NCI-H128 (cell line): Measurements from ENCODE around the gene HNRNPAB.

Experiments
- DNase-seq: peaks from one replicate; lab custom pipeline; 2025; ENCODE audit not compliant: unreplicated experiment; lab: John Stamatoyannopoulos, UW

The HNRNPAB gene

DNA sequence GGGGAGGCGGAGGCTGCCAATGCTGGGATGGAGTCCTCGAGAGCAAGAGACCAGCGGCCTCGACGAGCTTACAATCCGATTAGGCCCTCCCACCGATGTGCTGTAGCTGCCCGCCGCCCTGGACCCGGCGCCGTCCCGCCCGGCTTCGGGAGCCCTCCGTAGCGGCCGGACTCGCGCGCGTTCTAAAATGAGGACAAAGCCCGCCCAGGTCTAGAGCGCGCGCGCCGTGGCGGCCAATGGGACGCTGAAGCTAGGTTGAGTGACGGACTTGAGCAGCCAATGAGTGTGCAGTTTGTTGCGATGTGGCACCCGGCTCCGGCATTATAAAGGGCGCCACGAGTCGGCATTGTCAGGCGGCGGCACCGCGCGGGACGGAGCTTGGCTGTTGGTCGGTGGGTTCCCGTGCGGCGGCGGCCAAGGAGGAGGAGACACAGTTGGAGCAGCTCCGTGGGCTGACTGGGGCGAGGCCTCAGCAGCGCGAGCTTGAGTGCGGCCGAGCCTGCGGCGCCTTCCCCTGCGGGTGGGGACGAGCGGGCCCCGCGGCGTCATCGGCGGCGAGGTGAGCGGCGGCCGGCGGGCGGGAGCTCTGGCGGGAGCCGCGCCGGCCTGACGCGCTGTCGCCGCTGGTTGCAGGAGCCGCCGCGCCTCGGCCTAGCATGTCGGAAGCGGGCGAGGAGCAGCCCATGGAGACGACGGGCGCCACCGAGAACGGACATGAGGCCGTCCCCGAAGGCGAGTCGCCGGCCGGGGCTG, at the start of gene HNRNPAB:
Gene HNRNPAB, plus strand, starts transcription at position 352 of the 753 bp plus-strand sequence. Its CDS starts 305 bp downstream, at position 657.
- DNase-seq: peak; percentile 84

DNA sequence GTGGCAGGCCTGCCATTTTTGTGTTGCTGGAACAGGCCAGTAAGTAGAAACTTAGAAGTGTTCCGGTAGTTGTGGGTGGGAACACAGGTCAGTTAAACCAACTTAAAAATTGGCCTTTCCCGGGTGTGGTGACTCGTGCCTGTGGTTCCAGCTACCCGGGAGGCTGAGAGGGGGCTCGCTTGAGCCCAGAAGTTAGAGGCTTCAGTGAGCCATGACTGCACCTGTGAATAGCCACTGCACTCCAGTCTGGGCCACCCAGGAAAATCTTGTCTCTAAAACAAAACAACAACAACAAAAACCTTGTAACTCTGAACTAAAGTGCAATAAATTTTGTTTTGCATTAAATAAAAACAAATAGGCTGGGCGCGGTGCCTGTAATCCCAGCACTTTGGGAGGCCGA, 49.3 kb upstream of the HNRNPAB start:
- no peak for DNase-seq

DNA sequence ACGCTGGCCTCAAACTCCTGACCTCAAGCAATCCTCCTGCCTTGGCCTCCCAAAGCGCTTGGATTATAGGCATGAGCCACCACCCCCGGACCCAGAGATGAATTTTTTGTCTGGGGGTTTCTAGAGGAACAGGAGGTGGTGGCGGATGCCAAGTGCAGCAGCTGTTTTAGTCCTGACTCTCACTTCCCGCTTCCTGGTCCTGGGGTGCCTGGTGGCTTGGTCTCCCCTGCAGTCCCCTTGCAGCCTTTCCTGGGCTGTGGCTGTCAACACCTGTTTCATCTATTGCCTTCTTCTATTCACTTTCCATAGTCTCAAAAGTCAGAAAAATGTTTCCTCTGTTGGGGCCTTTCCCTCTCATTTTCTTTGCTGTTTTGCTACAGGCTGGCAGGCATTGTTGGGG, 44.2 kb upstream of the HNRNPAB start:
- DNase-seq: no peak

DNA sequence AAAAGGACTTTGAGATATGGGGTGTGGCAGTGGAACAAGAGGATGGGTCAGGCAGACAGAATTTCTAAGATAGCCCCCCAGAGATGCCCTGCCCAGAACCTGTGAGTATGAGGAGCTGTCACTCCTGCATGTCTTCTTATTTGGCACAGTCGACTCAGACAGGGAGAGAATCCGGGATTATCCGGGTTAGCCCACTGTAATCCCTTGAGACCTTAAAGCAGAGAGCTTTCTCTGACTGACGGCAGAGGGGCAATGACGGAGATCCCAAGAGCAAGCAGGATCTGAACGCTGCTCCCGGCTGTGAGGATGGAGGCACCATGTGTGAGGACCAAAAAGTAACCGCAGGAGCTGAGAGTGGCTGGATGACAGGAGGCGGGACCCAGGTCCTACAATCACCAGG, 41.9 kb upstream of the HNRNPAB start:
- no peak for DNase-seq

DNA sequence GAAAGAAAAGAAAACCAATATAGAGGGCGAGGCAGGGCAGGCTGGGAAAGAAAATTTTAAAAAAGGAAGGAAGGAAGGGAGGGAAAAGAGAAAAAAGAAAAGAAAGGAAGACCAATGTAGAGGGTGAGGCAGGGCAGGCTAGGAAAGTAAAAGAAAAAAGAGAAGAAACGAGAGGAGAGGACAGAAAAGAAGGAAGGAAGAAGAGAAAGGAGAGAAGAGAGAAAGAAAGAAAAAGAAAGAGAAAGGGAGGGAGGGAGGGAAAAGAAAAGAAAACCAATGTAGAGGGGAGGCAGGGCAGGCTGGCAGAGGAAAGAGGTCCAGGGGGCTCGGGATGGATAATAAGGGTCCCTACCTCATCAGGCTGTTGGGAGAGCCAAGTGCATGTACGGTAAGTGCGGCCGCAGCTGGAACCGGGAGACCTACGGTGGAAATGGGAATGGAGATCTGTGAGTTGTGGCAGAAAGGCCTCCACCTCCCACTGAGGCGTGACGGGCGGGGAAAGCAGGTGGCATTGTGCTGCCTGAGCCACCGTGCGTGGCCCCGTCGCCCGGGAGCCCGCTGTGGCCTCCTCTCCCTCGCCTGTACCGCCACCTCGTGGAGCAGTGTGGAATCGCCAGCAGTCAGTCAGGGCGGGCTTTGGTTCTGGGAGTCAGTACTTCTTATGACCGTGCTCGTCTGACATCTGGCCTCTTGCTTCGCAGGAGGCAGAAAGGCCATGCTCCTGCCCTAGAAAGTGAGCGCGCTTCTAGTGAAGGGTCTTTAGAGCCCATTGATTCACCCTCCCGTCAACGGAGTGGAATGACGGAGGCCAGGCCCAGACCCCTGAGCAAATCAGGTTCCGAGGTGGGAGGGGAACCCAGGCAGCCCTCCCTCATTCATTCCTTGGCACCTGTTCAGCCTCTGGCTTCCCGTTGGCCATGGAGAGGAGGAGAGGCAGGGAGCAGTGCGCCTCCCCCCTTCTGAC, 40.3 kb upstream of the HNRNPAB start:
- peak; percentile 85 for DNase-seq

DNA sequence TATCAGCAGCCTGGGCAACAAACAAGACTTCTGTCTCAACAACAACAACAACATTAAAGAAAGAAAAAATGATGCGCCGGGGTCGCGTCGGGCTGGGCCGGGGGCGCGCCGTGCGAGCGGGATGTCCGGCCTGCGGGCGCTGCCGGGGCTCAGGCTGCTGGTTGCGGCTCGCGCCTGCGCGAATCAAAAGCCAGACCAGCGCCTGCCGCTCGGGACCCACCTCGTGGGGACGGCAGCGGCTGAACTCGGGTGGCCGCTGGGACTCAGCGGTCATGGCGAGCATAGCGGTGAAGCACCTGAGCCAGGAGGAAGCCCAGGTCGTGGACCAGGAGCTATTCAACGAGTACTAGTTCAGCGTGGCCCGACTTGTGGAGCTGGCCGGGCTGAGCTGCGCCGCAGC, 38.8 kb upstream of the HNRNPAB start:
- no peak for DNase-seq

DNA sequence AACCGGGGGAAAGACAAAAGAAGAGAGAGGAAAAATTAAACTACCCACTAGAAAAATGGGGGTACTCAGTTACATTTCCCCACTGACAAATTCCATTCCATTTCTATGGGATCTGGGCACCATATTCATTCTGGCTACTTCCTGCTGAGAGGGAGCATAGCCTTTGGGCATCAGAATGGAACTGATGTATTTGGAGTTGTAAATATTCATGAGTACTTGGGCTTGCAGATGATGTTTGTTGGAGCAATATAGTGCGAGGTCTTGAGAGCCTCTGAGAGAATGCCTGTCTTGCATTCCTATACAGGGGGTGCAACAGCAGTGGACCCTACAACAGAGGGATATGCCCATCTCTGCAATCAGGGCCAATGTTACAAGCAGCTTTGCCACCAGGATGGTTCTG, 33.9 kb upstream of the HNRNPAB start:
- no peak for DNase-seq

DNA sequence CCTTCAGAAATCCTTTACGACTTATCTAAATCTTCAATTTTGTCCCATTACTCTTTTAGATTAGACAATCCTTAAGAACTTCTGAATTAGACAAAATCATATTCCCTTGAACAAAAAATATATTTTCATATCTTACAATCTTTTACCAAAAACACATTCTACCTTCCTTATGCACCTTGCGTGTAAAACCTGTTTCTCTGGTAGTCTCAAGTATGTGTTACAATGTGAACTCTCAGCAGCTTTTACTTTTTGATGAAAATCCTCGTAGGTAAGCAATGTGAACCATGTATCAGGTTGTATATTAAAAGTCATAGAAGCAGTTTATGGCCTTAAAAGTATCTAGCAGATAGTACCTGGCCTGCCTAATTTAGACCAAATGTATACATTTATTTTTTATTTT, 29.9 kb upstream of the HNRNPAB start:
- no peak for DNase-seq

DNA sequence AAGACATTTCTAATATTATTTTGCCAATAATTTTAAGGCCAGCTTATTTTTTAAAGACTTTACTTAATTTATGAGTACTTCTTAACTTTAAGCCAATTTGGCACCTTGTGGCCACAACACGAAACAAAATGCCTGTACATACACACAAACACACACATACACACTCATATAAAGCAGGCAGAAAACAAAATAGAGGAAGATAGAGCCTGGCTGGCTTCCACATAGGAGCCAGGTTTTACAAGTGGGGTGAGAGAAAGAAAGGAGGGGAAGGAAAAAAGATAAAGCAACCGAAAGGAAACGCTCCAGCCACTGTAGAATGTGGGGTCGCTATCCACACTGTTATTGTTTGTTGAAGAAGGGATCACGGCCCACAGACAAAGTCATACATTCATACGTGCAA, 27.5 kb upstream of the HNRNPAB start:
- DNase-seq: no peak

DNA sequence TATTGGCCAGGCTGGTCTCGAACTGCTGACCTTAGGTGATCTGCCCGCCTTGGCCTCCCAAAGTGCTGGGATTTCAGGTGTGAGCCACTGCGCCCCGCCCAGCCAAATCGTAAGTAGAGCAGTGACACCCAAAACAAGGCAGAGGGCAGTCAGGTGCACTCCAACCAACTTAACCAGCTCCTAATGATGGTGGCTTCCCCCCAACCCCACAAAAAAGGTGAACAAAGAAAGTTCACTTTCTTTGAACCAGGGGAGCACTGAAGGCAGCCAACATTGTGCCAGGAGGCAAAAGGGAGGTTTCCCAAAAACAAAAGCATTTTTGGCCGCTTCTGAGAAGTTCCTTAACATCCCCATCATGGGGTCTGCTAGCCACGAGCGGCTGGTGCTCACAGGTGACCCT, 26.8 kb upstream of the HNRNPAB start:
- DNase-seq: no peak

DNA sequence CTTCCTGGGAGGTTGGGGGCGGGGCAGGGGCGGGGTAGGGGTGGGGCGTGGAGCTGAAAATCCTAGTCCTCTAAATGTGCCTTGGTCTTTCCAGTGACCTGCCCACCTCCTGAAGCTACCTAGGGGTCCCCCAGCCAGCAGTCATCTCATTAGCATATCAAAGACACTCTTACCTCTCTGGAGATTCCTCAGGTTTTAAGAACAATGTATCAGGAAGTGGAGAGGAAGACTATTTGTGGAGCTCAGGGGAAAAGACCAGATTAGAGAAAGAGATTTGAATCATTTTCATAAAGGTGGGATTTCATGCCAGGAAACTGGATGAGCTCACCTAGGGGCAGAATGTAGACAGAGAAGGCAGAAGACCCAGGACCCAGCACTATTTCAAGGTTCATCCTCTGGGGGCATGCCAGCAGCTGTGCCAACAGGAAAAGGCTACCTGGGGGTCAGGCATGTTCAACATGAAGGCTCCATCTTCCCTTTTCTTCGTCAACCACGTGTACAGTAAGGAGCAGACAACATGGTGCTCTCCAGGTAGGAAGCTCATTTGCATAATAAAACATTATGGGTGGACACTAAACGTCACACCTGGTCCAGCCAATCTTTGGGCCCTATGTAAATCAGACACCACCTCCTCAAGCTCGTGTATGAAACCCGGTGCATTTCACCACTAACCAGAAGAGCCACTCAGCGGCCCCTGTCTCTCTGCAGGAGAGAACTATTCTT, 24.0 kb upstream of the HNRNPAB start:
- DNase-seq: no peak

DNA sequence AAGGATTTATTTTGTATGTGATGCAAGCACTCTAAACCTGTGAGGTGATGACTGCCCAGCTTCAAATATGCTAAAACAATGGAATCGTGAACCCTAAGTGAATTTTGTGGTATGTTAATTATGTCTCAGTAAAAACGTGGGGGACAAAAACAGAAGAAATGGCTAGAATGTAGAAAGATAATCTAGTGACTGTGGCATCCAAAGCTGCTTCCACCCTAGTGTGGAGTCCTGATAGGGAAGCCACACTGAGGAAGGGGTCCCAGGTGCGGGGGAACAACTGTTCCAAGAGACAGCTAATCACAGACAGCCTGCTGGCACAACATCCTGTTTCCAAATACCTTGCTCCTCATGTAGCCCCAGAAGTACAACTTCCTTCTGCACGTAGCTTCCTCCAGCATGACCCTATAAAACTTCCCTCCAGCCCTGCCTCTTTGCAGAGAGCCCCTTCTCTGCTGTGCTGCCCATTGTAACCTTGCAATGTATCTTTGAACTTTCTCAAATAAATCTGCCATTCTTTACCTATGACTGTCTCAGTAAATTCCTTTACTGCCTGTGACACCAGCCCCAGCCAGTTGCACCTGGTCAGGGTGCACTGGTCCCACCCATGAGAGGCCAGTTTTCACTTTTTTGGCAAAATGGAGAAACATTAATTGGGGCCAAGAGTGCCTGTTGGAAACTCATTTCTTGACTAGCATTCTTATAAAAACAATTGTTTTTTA, 22.0 kb upstream of the HNRNPAB start:
- DNase-seq: no peak

DNA sequence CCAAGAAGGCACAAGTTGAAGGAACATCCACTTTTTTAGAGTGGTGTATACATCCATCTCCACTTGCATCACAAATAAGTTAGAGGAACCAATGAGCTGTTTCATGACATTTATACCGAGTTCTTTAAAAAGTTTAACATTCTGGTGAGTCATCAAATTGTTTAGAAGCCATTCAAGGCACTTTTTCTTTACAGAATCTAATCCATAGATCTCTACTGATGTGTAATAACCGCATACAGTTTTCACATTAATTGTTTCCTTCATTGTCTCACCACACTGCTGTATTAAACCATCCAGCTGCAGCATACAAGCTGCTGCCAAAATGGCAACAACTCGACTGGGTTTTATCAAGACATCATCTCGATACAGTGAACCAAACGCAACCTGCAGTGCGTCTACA, 17.9 kb upstream of the HNRNPAB start:
- no peak for DNase-seq

DNA sequence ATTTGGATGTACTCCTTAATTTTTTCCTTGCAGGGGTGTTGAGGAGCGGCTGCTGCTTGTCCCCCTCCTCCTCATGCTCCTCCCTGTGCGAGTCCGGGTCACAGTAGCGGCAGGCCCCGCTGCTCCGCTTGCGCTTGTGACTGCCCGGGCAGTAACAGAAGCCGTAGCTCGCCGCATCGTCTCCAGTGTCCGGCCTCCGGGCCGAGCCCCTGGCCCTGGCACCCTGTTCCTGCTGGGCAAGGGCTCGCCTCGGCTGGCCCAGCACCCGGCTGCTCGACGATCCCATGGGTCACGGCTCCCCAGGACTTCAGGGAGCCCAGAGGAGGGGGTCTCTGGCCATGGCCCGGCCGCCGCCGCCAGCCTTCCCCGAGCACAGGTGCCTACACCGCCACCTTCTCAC, 17.3 kb upstream of the HNRNPAB start, which contains the start of gene GMCL2:
Gene GMCL2, minus strand, starts transcription at position 358 of the 400 bp plus-strand sequence. Its CDS starts 72 bp downstream, at position 286.
- DNase-seq: no peak

DNA sequence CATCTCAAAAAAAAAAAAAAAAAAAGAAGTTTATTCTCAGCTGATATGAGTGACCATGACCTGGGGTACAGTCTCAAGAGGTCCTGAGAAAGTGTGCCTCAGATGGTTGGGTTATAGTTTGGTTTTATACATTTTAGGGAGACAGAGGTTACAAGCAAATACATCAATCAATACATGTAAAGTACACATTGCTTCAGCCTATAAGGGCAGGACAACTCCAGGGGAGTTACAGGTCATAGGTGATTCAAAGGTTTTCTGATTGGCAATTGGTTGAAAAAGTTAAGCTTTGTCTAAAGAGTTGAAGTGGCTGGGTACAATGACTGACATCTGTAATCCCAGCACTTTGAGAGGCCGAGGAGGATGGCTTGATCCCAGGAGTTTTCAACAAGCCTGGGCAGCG, 14.9 kb upstream of the HNRNPAB start:
- DNase-seq: no peak

DNA sequence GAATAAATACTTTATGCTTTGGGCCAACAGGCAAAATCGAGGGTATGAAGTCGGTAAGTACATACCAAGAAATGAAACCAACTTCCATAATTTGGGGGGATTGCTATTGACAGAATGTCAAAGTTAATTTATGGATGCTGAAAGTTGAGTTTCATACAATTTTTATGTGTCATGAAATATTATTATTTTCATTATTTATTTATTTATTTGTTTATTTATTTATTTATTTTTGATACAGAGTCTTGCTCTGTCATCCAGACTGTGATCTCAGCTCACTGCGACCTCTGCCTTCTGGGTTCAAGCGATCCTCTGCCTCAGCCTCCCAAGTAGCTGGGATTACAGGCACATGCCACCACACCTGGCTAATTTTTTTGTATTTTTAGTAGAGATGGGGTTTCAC, 12.7 kb upstream of the HNRNPAB start:
- DNase-seq: no peak

DNA sequence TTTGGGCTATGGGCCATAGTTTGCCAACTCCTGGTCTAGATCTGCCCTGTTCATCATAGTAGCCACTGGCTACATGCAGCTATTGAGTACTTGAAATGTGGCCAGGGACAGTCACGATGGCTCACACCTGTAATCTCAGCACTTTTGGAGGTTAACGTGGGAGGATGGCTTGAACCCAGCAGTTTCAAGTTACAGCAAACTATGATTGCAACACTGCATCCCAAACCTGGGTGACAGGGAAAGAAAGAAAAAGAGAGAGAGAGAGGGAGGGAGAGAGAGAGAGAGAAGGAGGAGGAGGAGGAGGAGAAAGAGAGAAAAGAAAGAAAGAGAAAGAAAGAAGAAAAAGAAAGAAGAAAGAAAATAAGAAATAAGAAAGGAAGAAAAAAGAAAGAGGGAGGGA, 12.1 kb upstream of the HNRNPAB start:
- no peak for DNase-seq

DNA sequence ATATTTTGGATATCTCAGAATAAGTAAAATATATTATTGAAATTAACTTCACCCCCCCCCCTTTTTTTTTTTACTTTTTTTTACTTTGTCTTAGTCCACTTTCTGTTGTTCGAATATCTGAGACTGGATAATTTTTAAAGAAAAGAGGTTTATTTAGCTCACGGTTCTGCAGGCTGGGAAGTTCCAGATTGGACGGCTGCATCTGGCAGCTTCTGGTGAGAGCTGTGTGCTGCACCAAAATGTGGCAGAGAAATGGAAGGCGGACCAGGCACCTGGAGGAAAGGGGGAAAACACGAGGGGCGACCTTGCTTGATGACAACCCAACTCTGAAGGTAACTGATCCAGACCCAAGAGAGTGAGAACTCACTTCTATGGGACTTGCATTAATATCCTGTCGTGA, 11.5 kb upstream of the HNRNPAB start:
- no peak for DNase-seq

DNA sequence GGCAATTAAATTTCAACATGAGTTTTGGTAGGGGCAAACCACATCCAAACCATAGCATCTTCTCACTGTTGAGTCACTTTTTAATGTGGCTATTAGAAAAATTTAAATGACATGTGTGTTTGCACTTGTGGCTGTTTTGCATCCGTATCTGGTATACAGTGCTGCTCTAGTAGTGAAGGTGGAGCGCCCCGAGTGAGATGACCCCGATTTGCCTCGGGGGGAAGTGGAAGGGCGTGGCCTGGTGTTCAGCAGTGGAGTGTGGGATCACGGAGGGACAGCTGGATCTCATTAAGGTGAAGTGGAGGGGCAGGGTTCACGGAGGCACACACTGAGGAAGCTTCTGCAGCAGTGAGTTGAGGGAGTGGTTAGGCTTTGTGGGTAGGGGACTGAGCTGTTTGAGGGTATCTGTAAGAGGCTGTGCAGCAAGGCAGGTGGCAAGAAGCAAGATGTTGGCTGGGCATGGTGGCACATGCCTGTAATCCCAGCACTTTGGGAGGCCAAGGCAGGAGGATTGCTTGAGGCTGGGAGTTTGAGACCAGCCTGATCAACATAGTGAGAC, 11.0 kb upstream of the HNRNPAB start:
- no peak for DNase-seq

DNA sequence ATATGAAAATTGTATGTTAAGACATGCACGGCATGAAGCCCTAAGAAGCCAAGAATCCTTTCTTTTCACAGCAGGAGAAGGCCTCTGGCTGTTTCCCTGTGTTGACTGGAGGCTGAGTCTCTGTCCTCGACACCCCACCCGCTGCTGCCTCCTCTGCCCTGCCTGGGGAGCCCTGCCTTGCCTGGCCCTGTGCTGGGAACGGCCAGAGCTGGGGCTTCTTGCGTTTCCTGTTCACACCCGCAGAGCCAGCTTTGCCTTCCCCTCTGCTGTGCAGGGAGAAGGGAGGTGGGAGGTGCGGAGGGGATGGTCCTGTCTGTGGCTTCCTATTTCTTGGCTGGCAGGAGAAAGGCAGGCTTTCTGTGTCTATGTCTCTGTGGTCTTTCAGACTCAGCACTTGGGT, 10.3 kb upstream of the HNRNPAB start:
- no peak for DNase-seq
